Measurements from ENCODE around the gene ALKAL2. TPM values are rescaled to one million over a fixed set of nuclear protein-coding genes. Genes with fewer than 3 reads are reported as not detected.

Gene ALKAL2
- polyA plus RNA-seq, 1 of the 3 experiments (the other 2 are of a cell fraction): not detected

DNA sequence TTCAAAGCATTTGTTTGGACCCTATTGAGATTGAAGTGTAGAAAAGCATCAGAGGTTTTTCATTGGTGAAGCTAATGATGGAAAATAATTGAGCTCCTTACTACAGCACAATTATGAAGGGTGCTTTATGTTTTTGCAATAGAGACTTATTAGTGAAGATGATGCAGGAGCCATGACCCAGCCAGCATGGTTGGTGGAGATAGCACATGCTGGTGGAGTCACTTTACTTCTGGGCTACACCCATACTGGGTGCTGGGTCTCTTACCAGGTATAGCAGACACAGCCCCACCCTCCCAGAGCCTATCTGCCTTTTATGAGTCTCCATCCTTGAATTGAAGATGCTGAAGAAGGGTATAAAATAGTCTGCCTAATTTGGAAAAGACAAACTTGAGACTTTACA, 19.6 kb downstream of the ALKAL2 start:
- Histone ChIP-seq H2AFZ (ENCODE audit: low read depth) (no peak overlapping the region), H4K20me1 (ENCODE audit: insufficient read depth) (peaks cover 67% of the 10 kb centered on the region), H3K27ac (ENCODE audit: low read depth in 2 of 2, low read length in 1 of 2) (no peak overlapping the region), H3K4me1 (ENCODE audit: control insufficient read depth in 1 of 2, insufficient read depth in 2 of 2, low read depth in 1 of 2, low read length in 1 of 2) (peaks cover 13 to 21% of the 10 kb centered on the region in 2 experiments; a peak in 3 of 4 replicates), H3K36me3 (replicated peaks in 1 of 2; ENCODE audit: control insufficient read depth in 1 of 2, insufficient read depth in 2 of 2, low read length in 1 of 2) (peaks cover 14 to 41% of the 10 kb centered on the region in 2 experiments), H3K9me2 (no peaks in the 10 kb centered on the region), H3F3A (replicated peaks; ENCODE audit: insufficient read depth) (no peaks in the 10 kb centered on the region), H3K9me3 (no peaks in the 10 kb centered on the region), H3K9ac (no peak overlapping the region), H3K4me3 (ENCODE audit: low read depth in 2 of 2, low read length in 1 of 2) (no peak overlapping the region), H3K4me2 (no peak overlapping the region), H3K27me3 (ENCODE audit: insufficient read depth) (no peaks in the 10 kb centered on the region), H3K79me2 (ENCODE audit: insufficient read depth) (peaks cover 92% of the 10 kb centered on the region)
- no peak for DNase-seq
- POLR2A ChIA-PET: no interaction called here
- TF ChIP-seq, protein P1, sequence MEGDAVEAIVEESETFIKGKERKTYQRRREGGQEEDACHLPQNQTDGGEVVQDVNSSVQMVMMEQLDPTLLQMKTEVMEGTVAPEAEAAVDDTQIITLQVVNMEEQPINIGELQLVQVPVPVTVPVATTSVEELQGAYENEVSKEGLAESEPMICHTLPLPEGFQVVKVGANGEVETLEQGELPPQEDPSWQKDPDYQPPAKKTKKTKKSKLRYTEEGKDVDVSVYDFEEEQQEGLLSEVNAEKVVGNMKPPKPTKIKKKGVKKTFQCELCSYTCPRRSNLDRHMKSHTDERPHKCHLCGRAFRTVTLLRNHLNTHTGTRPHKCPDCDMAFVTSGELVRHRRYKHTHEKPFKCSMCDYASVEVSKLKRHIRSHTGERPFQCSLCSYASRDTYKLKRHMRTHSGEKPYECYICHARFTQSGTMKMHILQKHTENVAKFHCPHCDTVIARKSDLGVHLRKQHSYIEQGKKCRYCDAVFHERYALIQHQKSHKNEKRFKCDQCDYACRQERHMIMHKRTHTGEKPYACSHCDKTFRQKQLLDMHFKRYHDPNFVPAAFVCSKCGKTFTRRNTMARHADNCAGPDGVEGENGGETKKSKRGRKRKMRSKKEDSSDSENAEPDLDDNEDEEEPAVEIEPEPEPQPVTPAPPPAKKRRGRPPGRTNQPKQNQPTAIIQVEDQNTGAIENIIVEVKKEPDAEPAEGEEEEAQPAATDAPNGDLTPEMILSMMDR (IDR thresholded peaks at IDR 0.05): no peak
- TF ChIP-seq PBX3 (IDR thresholded peaks at IDR 0.05) (no peak), TEAD4 (IDR thresholded peaks at IDR 0.05; ENCODE audit: borderline replicate concordance, insufficient read depth) (no peak), GATA2 (CRISPR knock-in tag; IDR thresholded peaks at IDR 0.05) (no peak), RCOR1 (IDR thresholded peaks at IDR 0.05; ENCODE audit: low read length) (no peak), FOXJ3 (CRISPR knock-in tag; IDR thresholded peaks at IDR 0.05) (no peak), USF2 (IDR thresholded peaks at IDR 0.05; ENCODE audit: borderline replicate concordance, low read depth, low read length) (no peak), REST (IDR thresholded peaks at IDR 0.05; ENCODE audit: low read depth, low read length) (no peak)
- TF ChIP-seq, protein P2, sequence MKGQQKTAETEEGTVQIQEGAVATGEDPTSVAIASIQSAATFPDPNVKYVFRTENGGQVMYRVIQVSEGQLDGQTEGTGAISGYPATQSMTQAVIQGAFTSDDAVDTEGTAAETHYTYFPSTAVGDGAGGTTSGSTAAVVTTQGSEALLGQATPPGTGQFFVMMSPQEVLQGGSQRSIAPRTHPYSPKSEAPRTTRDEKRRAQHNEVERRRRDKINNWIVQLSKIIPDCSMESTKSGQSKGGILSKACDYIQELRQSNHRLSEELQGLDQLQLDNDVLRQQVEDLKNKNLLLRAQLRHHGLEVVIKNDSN (IDR thresholded peaks at IDR 0.05; ENCODE audit: borderline replicate concordance, low read depth): no peak
- CTCF ChIA-PET: interaction anchor here (0.8 to 1.2 kb wide), 2 partner anchors 8 to 19 kb away, joined by 3 read pairs; partner anchors contain the start of gene ALKAL2

All from SK-N-SH (cell line).